Mesenteric fat pad (tissue), 1 donor: ENCODE results near the gene RAI1. TPM values are rescaled to one million over a fixed set of nuclear protein-coding genes. Genes with fewer than 3 reads are reported as not detected.

Experiments
- DNase-seq: peaks from one replicate; pipeline ENCODE4 v3.0.0-alpha.2; 2020; ENCODE audit warnings: low spot score
- total RNA-seq: library from RNA; stranded (reverse); fragmentation: NEBNext Ultra II Directional; extraction: Animal tissue kit (Norgen Biotek cat#: 25700); gene quantifications from one replicate; pipeline ENCODE4 v1.2.1, GENCODE V29; 2021
- donor health status: DM: yes; HTN: yes; CAD: no.

Gene RAI1
- total RNA-seq, 1 donor from 2014 or later: 21.2 TPM

DNA sequence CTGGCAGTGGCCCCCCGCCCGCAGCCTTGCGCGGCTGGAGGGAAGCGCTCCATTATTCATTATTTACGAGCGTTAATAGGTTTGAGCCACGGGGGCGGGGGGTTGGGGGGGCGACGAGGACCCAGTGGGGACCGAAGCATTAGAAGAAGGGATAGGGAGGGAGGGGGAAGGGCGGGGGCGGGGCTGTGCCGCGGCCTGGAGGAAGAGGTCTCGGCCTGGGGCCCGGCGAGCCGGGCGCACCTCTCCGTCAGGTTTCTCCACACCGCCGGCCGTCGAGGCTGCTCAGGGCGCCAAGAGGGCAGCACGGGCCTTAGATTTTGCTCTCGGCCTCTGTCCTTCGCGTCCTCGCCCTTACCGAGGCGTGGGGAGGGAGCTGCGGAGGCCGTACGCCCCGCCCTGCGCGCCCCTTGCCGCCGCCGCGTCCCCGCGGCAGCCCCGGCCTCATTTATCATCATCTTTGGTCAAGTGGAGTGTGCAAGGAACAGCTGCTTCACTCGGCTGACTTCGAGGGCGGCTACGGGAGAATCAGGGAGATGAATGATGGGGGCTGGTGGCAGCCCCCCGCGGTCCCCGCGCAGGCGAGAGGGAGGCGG, 101.4 kb downstream of the RAI1 start:
- DNase-seq: no peak

DNA sequence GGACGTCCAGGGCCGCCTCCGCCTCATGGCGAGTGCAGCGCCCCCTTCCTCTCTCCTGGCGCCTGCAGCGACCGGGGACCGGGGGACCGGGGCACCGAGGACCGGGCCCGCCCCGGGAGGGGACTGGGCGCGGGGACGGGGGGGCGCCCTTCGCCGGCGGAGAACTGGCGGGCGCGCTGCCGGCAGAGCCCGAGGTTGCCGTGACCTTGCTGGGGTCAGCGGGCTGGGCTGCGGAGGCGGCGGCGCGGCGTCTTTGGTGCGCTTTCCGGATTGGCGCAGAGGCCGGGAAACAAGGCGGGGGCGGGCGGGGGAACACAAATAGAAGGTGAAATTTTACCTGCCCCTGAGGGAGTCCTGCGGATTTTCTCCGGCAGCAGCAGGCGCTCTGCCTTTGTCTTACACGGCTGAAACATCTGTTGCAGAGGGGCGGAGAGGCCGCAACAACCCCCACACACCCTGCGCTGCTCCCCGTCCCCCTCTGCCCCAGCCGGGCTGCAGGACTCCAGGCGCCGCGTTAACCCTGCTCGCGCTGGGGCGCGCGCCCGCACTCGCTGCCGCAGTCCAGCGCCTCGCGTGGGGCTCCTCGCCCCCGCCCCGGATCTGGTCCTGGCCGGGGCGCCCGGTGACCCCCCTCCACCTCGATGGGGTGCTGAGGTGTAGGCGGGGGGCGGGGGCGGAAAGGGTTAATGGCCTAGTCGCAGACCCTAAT, 102.0 kb downstream of the RAI1 start:
- DNase-seq: no peak

DNA sequence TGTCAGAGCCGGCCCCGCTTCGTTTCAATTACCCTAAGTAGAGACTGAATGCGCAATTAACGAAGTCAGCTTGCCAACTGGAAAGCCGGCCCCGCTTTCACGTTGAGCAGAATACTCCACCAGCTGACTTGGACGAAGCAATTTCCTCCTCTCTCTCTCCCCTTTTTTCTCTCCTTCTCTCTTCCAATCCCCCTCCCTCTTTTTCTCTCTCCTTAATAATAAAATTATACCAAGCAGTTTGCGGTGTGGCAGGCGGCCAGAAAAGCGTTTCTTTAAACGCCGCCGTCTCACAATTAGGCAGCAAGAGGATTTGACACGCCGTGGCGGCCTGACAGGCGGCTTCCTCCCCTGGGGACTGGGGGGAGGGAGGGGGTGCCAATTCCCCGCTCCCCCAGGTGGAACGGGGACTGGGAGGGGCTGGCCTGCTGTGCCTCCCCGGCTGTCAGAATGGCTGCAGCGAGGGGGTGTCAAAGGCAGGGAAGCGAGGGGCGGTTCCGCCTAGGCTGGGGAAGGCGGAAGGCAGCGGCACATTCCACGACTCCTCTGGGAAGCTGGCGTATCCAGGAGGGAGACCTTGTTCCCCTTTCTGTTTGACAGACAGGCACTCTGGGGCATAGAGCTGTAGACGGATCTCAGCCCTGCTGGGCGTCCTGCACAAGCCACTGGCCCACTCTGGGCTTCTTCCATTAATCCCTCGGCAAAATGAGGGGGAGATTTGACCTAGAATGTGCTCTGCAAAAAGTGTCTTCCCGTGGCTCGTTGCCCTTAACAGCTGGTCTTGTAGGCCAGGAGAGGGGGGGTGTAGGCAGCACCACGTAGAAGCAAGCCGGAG, 102.8 kb downstream of the RAI1 start:
- no peak for DNase-seq

DNA sequence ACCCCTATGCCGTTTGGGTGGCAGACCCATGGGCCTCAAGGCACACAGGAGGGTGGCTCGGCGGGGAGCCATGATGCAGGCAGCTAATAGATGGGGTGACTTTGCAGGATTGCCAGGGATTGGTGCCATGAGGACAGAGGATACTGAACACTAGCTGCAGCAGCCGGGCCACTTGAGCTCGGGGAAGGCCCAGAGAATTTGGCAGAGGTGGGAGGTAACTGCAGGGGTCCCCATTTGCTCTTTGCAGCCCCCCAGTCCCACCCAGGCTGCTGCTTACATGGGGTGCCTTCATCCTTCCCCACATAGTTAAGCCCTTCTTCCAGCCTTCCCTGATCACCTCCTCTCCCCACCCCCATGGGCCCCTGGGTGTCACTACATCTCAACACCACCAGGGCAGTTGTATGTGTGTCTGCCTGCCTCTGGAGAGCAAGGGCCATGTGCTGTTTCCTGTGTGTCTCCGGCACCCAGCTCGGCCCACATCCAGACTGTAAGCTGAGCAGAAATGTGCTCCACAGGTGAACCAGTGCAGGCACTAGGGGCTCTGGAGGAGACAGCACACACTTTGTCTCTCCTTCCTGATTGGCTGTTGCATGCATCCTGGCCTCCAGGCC, 103.5 kb downstream of the RAI1 start:
- DNase-seq: no peak

DNA sequence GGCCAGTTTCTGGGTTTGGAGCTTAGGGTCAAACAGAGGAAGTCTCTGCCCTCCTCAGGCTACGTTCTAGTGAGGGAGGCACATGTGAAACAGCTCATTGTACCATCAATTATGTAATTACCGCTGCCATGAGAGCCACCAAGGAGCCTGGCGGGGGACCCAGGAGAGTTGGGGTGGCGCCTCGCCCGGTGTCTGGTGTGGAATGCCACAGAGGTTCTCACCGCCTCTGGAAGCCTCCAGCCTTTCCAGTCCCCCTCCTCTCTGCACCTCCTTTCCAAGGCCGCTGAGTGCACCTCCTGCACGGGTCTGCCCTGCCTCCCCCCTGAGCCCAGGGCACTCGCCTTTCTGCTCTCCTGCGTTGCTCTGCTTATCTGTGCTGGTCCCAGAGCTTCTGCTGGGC, 104.1 kb downstream of the RAI1 start:
- no peak for DNase-seq

DNA sequence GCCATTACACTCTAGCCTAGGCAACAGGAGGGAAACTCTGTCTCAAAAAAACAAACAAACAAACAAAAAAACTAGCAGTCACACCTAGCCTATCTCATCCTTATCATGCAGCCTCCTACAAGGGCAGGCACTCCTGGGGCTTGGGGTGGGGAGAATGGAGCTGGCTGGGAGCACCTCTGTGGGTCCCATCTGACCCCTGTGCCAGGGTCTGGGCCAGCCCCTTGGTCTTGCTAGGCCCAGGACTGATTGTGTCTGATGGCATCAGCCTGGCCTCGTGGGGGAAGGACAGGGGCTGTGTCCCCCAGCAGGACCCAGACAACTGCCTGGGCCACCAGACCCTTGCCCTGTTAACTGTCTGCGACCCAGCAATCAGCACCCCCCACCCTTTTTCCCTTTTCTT, 105.7 kb downstream of the RAI1 start:
- DNase-seq: no peak

DNA sequence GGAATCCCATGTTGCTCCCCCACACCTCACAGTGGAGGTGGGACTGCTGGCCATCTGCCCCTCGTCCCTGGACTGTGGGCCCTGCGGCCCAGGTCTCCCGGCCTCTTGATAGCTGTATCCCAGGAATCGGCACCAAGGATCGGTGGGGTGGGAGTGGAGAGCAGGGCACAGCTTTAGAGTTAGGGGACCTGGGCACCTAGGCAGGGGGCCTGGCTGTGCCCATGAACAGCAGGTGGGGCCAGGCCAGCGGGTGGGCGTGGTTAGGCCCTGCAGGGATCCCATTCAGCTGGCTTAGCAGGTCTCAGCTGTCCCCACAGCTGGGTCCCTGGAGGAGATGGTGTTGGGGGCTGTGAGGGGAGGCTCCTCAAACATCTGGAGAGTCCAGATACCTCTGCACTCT, 106.3 kb downstream of the RAI1 start:
- no peak for DNase-seq

DNA sequence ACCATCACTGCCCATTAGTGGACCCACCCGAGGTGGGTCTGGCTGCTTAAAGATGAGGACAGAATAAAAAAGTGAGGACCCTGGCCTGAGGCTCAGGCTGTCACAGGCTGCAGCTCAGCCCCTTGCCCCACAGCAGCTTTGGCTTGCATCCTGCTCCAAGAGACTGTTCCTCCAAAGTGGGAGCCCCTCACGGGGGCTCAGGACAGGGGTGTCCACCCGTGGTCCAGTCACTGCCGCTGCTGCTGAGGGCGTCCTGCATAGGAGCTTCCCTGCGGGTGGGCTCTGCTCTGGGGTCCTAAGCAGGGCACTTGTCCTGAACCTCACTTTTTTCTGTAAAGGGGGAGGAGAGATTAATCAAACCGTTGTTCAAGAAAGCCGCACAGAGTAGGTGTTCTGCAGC, 107.7 kb downstream of the RAI1 start:
- no peak for DNase-seq

DNA sequence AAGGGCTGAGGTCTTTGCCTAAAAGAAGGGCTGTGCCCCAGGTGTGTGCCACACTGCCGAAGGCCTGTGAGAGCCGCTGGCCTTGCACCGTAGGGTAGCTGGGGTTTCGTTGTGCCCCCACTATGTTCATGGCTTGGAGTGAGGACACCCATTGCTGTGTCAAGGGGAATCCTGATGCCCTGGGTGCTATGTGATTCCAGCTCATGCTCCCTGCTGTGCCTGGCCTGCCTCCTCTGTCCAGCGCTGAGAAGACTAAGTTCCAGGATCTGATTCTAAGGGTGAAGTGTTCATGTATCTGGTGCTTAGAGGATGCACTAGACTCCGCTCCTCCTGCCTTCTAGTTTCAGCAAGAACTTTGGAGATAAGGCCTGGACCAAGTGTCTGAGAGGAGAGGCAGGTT, 108.2 kb downstream of the RAI1 start:
- no peak for DNase-seq

DNA sequence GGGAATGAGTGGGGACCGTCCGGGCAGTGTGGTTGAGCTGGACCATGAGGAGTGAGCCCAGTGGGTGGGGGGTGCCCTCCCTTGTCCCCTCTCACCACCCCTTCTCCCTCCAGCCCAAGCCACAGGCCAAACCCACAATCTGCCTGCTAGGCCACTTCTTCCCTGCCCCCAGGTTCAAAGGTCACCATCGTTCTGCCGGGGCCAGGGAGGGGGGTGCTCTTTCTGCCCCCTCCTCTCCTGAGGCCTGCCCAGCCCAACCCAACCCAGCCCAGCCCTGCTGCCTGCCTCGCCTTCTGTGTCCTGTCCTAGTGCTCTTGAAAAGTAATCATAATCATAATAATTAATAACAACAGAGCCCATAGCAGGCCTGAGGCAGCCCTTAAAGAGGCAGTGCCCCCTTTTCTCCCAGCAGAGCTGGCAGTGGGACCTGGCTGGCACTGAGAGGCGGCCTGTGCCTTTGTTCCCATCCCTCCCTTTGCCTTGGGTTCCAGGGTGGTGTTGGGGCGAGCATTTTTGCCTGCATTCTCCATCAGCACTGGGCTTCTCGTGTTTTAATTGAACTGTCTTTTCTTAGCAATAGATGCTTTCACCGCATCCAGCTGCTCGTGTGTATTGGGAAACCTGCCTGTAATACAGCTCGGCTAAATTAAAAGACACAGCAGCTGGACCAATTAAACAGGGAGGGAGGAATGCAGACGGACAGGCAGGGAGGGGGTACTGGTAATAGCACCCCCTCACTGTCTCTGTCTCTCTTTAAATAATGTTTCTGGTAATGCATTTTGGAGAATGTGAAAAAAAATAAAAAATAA, 108.8 kb downstream of the RAI1 start:
- DNase-seq: no peak

DNA sequence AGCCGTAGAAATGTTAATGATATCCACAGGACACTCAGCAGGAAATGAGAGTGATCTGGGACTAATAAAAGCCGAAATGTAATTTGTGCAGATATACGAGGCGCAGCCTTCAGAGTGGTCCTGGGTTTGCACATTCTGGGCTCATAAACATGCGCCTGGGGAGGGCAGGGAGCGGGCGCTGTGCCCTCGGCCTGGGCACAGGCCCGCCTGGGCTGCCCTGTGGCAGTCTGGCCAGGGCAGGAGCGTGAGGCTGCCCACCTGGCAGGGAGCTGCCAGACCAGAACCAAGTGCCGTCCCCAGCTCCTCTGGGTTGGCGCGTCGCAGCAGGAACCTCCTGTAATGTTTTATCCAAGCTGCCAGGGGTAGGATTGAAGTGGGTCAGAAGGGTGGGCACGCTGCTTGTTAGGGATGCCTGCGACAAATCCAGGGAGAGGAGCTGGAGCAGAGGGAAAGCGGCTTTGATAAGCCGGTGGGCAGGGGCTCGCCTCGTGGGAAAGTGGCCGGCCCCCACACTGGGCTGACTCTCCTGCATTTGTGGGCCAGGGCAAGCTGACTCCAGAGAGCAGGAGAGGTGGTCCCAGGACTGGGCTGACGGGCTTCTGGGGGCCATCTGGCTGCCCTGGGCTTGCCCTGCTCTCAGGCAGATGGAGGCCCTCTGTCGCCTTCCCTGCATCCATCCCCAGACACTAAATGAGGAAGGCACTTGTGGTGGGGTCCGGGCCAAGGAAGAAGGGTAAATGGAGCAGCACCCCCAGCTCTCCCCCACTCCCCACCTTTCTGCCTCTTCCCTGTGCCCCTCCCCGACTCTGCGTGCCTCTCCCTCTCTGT, 109.6 kb downstream of the RAI1 start:
- DNase-seq: no peak

DNA sequence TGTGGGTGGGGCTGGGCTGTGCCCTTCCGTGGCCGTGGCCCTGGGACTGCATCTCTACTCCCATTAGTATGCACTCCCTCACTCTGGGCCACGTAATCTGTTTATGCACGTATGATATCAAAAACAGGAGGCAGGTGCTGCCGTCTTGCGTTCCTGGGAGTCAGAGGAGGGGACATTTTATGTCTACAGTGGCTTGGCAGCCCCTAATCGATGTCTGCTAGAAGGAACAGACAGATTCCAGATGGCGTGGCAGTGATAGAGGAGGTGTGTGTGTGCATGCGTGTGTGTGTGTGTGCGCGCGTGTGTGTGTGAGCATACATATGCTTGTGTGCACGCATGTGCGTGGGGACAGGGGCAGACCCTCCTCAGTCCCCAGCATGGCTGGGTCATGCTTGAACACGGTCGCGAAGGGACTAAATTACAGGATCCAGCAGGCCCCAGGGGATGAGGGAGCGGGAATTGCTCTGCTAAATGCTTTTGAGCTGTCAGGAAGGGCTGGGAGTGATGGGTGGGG, 110.8 kb downstream of the RAI1 start:
- no peak for DNase-seq

DNA sequence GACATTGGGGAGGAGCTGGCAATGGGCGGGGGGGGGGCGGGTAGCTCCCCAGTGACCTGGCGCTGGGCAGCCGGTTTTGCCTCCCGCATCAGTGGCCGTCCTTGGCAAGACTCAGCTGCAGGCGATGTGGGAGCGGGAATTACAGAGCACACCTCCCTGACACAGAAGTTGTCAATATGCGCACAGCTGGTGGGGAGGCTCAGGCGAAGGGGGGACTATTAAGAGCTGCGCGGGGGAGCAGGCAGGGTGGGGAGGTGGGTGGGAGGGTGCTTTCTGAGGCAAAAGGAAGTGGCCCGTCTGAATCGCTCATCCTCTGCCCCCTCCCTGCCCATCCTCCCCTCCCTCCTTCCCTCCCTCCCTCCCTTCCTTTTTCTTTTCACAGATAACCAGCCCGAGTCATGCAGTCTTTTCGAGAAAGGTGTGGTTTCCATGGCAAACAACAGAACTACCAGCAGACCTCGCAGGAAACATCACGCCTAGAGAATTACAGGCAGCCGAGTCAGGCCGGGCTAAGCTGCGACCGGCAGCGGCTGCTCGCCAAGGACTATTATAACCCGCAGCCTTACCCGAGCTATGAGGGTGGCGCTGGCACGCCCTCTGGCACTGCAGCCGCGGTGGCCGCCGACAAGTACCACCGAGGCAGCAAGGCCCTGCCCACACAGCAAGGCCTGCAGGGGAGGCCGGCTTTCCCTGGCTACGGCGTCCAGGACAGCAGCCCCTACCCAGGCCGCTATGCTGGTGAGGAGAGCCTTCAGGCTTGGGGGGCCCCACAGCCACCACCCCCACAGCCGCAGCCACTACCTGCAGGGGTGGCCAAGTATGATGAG, 111.5 kb downstream of the RAI1 start:
- no peak for DNase-seq

DNA sequence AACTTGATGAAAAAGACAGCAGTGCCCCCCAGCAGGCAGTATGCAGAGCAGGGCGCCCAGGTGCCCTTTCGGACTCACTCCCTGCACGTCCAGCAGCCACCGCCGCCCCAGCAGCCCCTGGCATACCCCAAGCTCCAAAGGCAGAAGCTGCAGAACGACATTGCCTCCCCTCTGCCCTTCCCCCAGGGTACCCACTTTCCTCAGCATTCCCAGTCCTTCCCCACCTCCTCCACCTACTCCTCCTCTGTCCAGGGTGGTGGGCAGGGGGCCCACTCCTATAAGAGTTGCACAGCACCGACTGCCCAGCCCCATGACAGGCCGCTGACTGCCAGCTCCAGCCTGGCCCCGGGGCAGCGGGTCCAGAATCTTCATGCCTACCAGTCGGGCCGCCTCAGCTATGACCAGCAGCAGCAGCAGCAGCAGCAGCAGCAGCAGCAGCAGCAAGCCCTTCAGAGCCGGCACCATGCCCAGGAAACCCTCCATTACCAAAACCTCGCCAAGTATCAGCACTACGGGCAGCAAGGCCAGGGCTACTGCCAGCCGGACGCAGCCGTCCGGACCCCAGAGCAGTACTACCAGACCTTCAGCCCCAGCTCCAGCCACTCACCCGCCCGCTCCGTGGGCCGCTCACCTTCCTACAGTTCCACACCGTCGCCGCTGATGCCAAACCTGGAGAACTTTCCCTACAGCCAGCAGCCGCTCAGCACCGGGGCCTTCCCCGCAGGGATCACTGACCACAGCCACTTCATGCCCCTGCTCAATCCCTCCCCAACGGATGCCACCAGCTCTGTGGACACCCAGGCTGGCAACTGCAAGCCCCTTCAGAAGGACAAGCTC, 112.3 kb downstream of the RAI1 start:
- no peak for DNase-seq

DNA sequence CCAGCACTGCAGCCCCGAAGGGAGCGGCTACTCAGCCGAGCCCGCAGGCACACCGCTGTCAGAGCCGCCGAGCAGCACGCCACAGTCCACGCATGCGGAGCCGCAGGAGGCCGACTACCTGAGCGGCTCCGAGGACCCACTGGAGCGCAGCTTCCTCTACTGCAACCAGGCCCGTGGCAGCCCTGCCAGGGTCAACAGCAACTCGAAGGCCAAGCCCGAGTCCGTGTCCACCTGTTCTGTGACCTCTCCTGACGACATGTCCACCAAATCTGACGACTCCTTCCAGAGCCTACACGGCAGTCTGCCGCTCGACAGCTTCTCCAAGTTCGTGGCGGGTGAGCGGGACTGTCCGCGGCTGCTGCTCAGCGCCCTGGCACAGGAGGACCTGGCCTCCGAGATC, 113.1 kb downstream of the RAI1 start:
- no peak for DNase-seq

DNA sequence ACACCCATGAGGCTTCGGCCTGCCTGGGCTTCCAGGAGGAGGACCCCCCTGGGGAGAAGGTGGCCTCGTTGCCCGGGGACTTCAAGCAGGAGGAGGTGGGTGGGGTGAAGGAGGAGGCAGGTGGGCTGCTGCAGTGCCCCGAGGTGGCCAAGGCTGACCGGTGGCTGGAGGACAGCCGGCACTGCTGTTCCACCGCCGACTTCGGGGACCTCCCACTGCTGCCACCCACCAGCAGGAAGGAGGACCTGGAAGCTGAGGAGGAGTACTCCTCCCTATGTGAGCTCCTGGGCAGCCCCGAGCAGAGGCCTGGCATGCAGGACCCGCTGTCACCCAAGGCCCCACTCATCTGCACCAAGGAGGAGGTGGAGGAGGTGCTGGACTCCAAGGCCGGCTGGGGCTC, 114.0 kb downstream of the RAI1 start:
- DNase-seq: no peak

DNA sequence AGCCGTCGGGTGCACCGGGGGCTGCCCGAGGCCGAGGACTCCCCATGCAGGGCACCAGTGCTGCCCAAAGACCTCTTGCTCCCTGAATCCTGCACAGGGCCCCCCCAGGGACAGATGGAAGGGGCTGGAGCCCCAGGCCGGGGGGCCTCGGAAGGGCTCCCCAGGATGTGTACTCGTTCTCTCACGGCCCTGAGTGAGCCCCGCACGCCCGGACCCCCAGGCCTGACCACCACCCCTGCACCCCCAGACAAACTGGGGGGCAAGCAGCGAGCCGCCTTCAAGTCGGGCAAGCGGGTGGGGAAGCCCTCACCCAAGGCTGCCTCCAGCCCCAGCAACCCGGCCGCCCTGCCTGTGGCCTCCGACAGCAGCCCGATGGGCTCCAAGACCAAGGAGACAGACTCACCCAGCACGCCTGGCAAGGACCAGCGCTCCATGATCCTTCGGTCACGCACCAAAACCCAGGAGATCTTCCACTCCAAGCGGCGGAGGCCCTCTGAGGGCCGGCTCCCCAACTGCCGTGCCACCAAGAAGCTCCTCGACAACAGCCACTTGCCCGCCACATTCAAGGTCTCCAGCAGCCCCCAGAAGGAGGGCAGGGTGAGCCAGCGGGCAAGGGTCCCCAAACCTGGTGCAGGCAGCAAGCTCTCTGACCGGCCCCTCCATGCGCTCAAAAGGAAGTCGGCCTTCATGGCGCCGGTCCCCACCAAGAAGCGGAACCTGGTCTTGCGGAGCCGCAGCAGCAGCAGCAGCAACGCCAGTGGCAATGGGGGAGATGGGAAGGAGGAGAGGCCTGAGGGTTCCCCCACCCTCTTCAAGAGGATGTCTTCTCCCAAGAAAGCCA, 114.9 kb downstream of the RAI1 start:
- no peak for DNase-seq

DNA sequence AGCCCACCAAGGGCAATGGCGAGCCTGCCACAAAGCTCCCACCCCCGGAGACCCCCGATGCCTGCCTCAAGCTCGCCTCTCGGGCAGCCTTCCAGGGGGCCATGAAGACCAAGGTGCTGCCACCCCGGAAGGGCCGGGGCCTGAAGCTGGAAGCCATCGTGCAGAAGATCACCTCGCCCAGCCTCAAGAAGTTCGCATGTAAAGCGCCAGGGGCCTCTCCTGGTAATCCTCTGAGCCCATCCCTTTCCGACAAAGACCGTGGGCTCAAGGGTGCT, 115.5 kb downstream of the RAI1 start:
- no peak for DNase-seq
